AG09309 (cell line): ENCODE data around the gene ADIPOR1.

ENCODE experiments used
- DNase-seq: peaks from one replicate; pipeline ENCODE4 v3.0.0-alpha.2; 2010; ENCODE audit warnings: low read depth
- H3K4me3 ChIP-seq: 2 replicates; pipeline ENCODE4 v1.5.1; 2011; ENCODE audit warnings: mild to moderate bottlenecking, low read depth, low read length, moderate library complexity; ENCODE audit not compliant: control insufficient read depth
- CTCF ChIP-seq: IDR thresholded peaks from 2 replicates; pipeline ENCODE4 v1.5.1; 2011; ENCODE audit warnings: mild to moderate bottlenecking, low read depth, low read length, inconsistent platforms; ENCODE audit not compliant: insufficient read depth, control insufficient read depth; ENCODE audit errors: missing control alignments

Gene ADIPOR1

GRCh38 chr1:202961220-202961880 lies 3.2 kb upstream of the ADIPOR1 start:
- no peak for DNase-seq
- TF ChIP-seq CTCF = no peak
- H3K4me3 ChIP-seq = no peak overlapping the region

DNA sequence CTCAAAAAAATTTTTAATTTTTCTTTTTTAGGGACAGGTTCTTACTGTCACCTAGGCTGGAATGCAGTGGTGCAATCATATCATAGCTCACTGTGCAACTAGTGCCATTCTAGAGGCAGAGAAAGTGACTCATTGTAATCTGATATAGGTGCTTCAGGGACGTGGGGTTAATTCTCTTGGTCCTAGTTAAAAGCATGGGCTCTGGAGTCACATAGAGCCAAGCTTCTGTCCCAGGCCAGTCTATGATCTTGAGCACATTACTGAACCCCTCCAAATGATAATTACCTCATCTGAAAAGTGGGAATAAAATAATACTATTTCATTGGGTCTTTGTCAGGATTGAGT lies 1.1 kb upstream of the ADIPOR1 start:
- no peak overlapping the region for H3K4me3 ChIP-seq
- no peak for TF ChIP-seq CTCF
- DNase-seq = no peak

DNA sequence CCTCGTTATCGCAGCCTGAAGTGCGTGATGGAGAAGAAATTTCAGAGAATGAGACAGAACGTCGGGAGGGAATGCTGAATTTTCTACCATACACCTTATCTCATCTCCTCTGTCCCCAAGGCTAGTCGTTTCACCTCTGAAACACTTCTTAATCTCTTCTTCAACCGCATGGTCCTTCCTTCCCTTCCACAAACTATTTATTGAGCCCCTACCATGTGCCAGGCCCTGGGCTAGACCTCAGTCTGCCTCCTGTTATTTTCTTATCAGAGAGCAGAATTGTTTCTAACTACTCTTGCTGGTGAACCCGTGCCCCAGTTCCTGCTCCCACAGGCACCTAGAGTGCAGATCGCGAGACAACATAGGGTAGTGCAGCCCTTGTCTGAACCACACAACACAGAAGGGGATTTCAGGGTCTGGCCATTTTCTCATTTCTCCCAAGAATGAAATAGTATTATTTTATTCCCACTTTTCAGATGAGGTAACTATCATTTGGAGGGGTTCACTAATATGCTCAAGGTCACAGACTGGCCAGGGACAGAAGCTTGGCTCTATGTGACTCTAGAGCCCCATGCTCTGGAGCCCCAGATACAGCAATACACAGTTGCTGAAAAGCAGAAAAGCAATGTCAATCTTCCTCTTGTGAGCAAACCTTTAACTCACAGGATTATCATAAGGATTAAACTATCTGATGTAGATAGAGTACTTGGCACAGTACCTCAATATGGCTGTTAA lies 598 bp upstream of the ADIPOR1 start:
- TF ChIP-seq CTCF = no peak
- peak overlapping the region; percentile 87 for H3K4me3 ChIP-seq
- DNase-seq = no peak

- no peak for TF ChIP-seq CTCF
- no peak for DNase-seq
- H3K4me3 ChIP-seq = peak overlapping the region; percentile 87
Measured at GRCh38 chr1:202956969-202957368, 1.1 kb downstream of the ADIPOR1 start.

DNA sequence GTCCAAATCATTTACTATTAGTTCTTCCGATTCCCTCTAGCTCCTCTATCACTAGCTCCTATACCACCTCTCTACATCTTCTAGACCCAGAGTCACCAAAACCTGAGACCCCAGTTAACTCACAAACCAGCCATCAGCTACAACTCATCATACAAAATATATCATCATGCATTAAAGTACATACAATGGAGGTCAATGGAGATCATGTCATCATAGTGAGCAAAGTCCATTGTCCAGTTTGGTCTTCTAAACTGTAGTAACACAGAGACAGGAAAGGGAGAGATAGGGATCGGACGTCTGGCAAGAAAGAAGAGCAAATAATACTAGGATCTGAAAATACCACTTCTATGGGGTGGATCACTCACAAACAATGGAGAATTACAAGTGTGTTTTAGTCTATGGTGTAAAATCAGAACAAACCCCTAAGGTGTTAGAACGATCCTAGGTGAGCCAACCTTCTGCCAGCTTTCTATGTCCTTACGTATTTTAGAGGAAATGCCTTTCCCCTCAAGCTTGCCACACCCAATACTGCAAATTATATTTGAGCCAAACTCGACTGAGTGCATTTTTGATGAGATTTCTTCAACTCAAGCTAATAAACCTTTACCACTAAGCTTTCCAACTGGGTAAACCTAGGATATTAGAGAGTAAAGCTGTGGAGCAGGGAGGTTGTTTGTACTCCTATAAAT lies 3.9 kb downstream of the ADIPOR1 start:
- TF ChIP-seq CTCF = no peak
- DNase-seq = no peak
- no peak overlapping the region for H3K4me3 ChIP-seq

DNA sequence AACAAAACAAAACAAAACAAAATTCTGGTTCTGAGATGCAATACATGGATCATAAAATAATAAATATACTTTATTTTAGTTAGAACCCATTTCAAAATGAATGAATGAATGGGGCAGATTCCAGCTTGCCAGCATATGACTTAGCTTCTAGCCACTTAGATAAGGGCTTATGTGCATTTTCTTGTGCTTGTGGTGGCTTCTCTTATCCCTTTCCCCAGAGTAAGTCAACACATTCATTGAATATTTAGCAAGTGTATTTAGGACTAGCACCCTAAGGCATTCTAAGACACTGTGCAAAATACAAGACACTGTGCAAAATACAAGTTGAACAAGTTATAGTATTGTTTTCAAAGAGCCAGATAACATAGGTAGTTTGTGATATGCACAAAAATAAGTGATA lies 4.7 kb downstream of the ADIPOR1 start:
- no peak for DNase-seq
- no peak overlapping the region for H3K4me3 ChIP-seq
- TF ChIP-seq CTCF = no peak
